T-helper 1 cell treated with Interleukin-12 subunit alpha and Interleukin-12 subunit beta and Interleukin-4 antibody, amounts not matched to agents 30 ng/mL and 1 ng/mL, for 36 hours (primary cell): ENCODE results near the gene MGLL. TPM values are rescaled to one million over a fixed set of nuclear protein-coding genes. Genes with fewer than 3 reads are reported as not detected.

Experiments
- intact Hi-C: fragments of 100-400 bp; cut with micrococcal nuclease; formaldehyde crosslinking; loops from one replicate; pipeline ENCODE4 v1.15.1; 2024
- total RNA-seq: library from RNA; stranded (reverse); gene quantifications from 2 replicates; pipeline ENCODE4 v1.2.3, GENCODE V29; 2022

MGLL gene
- total RNA-seq, 1 donor from 2014 or later: 1.9 TPM

DNA sequence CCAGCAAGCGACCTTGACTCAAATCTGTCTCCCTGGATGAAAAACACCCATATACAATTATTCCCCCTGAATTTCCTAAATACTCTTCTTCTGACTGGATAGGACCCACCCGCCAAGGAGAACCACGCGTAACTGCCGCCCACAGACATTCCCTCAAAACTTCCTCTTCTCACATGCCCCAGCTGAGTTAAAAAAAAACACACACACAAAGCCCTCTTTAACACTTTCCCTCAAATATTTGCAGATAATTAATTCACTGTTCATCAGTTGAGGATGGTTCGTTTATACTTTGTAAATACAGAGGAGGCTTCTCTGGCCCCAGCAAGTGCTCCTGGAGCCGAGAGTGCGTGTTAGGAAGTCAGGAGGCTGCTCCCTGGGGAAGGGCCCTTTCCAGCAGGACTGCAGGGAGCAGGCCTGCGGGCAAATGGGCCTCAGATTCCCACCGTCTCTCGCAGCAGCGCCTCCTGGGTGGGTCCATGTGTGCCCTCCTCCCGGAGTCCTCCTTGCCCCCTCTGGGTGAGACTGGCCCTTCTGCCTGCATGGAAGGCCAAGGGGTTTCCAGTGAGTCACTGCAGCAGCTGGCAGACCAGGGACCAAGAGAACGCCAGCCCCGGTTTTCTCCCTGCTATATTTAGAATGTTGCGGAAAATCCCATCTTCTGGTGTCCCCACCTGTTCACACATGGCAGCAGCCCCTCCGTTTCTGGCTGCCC lies 46.8 kb downstream of the MGLL start:
- intact Hi-C loops: no loop called here

- intact Hi-C loops: no loop called here
These were observed 47.7 kb downstream of the MGLL start for GRCh38 chr3:127774647-127775046.

DNA sequence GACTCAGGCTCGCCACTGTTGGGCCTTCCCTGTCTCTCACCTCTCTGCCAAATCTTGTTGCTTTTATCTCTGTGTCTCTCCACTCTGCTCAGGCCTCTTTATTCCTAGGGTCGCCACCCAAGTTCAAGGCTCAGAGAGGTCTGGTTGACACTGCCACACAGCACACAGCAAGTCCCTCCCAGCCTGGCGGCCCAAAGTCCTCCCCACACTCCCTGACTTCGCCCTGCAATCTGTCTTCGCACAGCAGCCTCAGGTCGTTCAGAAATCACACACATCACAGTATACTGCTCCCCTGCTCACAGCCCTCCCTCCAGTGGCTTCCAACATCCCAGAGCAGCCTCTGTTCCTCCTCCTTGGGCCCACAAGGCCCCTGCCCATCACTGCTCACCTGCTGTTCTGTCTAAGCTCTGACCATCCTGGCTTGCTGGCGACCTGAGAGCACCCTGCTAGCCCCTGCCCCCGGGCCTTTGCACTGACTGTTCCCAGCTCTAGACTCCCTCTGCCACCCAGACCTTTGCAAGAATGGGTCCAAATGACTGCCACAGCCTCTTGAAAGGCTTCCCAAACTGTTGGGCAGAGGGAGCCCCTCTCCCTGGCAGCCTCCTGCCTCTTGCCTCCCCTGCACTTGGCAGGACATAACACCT lies 48.4 kb downstream of the MGLL start:
- intact Hi-C loops: no loop called here

DNA sequence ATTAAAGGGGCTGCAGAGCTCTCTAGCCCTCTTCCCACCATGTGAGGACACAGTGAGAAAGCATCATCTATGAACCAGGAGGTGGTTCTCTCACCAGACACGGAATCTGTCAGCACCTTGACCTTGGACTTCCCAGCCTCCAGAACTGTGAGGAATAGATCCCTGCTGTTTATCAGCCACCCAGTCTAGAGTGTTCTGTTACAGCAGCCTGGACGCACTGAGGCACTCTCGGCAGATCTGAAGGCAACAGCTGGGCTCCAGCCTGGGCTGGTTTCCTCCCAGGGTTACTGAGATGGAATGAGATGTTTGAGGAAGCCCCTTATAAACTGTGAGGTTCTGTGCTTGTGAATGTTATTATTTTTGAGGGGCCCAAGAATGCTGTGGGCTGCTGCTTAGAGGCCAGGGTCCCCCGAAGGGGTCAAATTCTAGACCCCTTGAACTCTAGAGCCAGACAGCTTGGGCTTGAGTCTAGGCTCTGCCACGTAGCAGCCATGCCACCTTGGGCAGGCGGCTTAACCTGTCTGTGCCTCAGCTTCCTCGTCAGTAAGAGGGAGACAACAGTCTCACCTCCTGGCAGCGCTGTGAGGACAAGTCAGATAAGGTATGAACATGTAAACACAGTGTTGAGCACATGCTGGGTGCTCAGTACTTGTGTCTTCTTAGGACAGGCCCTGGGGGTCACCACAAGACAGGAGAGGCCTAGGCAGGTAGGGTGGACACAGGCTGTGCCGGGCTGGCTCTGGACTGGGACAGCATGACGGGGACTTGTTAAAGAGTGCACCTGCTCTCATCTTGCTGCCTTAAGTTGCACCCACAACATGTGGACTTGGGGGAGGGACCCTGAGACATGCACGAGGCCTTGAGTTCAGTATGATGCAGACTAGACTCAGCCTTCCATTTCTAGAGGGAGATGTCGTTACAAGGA lies 49.2 kb downstream of the MGLL start:
- intact Hi-C loops: no loop called here

DNA sequence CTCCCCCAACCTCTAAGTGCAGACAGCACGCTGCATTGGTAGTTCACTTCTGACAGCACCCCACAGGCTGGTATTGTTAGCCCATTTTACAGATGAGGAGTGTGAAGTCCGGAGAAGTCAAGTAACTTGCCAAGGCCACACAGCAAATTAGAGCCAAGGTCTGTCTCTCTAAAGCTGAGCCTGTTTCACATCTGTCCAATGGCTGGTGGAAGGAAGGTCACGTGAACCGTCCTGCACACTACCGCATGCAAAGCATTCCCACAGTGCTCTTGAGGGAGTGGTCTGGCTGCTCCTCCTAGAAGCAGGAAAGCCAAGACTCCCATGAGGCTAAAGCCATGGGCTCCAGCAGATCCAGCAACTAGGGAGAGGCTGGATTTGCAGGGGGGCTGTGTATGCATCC lies 50.0 kb downstream of the MGLL start:
- intact Hi-C loops: no loop called here

GRCh38 chr3:127771746-127772145 lies 50.6 kb downstream of the MGLL start:
- intact Hi-C loops: no loop called here

GRCh38 chr3:127770671-127771355 lies 51.5 kb downstream of the MGLL start:
- intact Hi-C loops: no loop called here

DNA sequence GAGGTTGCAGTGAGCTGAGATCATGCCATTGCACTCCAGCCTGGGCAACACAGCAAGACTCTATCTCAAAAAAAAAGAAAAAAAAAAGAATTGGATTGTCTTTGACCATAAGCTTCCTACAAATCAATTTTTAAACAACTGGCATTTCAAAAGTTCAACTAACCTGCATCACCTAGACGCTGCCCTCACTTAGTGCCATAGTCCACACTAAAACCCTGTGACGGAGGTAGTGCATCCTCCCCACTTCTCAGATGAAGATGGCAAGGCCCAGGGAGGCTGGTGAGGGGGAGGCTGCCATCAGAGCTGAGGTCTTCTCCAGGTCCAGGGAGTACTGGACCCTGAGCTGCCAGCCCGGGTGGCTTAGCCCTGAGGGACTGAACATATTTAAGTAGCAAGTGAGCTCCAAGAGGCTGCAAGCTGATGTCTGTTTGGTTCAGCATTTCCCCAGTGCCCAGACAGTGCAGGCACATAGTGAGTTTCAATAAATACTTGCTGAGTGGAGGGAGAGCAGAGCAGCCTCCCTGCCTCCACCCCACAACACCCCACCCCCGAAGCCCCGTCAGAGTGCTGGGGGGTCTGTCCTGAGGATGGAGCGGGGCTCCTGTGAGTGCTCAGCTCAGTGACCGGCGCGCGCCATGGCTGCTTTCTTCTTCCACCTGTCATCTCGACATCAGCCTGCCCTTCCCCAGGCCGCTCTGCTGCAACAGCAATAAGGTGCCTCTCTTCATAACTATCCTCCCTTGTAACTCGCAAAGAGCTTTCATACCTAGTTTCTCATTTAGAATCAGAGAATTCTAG lies 52.8 kb downstream of the MGLL start:
- intact Hi-C loops: no loop called here

- intact Hi-C loops: no loop called here
These were observed 53.8 kb downstream of the MGLL start for GRCh38 chr3:127768346-127769008.

DNA sequence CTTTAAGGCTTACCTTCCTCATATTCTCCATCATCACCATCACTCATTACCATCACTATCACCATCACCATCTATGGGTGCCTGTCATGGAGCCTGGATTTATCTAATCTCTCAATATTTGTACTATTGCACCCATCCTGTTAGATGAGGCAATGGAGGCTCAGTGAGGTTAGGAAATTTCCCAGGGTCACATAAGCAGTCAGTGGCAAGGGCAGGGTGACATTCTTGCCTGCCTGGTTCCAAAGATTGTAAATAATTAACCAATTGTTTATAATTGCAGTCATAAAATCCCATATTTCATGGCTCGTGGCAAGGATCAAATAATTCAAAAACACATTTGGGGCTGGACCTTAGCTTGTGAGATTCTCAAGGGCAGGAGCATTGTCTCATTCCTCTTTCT lies 55.2 kb downstream of the MGLL start:
- intact Hi-C loops: no loop called here

GRCh38 chr3:127765735-127766134 lies 56.6 kb downstream of the MGLL start:
- intact Hi-C loops: no loop called here

DNA sequence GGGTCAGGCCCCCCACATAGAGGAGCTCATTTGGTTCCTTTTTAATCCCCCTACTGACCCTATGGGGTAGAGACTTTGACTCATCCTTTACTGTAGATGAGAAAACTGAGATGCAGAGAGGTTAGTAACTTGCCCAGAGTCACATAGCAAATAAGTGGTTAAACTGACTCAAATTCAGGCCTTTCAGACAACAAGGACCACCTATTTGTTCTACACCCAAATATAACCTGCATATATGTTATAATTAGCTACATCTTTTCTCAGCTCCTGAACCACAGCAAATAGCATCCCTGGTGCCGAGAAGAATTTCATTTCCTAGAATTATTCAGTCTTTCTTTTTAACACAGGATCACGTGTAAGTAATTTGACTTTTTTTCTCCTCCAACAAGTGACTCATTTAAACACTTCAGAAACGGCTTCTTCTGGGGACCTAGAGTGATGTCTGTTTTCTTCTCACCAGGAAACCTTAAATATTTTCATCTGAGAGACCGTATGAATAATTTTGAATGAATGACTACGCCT lies 57.4 kb downstream of the MGLL start:
- intact Hi-C loops: no loop called here

DNA sequence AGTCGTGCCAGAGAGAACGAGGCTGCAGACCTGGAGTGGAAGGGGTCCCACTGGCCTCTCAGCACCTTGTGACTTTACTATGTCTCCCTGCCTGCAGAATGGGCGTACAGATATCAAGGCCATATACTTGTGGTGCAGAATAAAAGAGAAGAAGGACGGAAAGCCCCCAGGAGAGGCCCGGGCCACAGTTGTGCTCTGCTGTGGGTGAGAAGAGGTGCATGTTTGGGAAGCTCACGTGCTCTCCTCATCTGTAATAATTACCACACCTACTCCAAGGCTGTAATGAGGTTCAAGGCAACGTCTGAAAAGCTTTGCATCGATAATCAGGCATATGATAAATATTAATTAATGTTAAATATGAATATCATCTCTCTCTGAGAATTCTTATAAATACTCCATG lies 58.0 kb downstream of the MGLL start:
- intact Hi-C loops: no loop called here

DNA sequence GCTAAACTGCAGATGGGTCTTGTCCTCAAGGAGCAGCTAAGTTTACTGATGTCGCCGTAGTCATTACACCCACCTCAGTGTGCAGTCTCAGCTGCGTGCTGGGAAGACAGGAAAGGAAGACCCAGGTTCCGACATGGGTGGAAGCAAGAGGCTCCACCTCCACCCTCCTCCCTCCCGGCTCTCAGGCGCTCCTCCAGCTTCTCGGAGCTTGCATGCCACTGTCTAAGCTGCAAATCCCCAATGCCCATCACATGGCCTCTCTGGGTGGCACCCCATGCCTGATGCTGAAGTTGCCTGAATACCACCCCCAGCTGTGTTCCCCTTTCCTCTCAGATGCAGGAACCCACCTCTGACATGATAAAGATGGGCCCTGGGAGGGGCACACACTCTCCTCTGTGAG lies 58.5 kb downstream of the MGLL start:
- intact Hi-C loops: no loop called here

- intact Hi-C loops: no loop called here
These were observed 59.0 kb downstream of the MGLL start for GRCh38 chr3:127763337-127763736.

DNA sequence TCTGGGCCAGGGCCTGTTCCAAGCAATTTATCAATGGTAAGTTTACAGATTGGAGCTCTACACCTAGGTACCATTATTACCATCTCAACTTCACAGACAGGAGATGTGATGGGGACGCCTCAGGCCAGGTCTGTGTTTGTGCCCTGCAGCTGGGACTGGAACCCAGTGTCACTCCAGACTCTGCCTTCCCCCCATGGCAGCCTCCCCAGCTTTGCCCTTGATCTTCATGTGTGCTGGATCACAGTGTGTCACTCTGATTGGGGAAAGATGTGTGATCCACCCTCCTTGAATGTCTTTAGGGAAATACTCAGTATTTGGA lies 59.6 kb downstream of the MGLL start:
- intact Hi-C loops: no loop called here

GRCh38 chr3:127762077-127762786 lies 60.1 kb downstream of the MGLL start:
- intact Hi-C loops: no loop called here

GRCh38 chr3:127761441-127761801 lies 60.9 kb downstream of the MGLL start:
- intact Hi-C loops: no loop called here

DNA sequence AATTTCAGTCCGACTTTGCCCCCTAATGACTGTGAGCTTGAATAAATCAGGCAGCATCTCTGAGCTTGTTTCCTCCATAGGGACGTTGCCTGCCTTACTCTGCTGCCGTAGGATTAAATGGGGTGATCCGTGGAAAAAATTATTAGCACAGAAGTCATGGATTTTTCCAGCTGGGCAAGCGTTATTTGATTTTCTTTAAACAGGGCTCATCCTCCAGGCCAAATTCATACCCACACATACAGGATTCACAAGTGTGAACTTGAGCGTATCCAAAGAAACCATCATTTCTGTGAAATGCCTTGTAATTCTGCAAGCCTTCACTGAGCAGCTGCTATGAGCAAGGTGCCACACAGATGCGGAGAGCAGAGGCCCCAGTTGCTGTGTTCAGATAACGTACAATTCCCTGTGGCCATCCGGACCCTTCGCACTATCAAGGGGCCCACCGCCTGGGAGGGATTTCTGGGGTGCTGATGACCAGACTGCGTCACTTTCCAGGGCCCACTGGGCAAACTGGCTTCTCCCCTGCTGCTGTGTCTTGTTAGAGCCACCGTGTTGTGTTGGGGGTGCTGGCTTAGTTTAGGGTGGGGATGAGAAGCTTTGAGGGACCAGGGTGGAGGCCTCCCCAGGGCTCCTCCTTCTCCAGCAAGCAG lies 61.4 kb downstream of the MGLL start:
- intact Hi-C loops: no loop called here
